Measurements from ENCODE around the gene TTC33. TPM values are rescaled to one million over a fixed set of nuclear protein-coding genes. Genes with fewer than 3 reads are reported as not detected.
"Not testable (repeated sequence)": the region's sequence is repeated elsewhere in the genome, so short reads cannot be mapped to it uniquely, and the experiment has no call there.

TTC33 gene
- total RNA-seq, 4 donors from 2014 or later, result 8.5 to 11.8 (median 9.6) TPM

DNA sequence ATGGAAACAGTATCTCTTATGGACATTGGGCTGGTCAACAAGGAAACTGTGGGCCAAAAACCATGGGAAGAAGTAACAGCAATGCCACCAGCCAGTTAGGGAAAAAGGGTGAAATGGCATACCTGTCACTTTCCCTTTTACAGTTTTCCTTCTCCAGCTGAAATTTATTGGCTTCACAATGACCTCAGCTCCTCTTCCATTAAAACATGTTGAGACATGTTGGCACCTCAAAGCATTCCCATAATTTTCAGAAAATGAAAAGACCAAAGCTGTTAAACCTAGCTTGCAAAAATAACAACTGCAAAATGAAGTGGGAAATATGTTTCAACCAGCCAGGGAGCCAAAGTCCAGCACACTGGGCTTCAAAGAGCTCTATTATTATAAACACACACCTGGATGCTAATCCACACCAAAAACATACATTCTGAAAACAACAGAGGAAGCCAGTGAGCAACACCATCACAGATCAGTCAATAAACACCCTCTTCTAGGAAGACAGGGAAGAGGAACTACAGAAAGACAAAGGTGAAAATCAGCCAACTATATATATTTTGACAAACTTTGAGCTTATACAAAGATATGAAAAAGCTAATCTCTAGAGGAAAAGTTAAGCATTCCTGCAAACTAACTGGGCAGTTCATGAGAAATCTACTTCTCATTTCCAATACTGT is 154.4 kb downstream of the TTC33 start:
- Histone ChIP-seq H3K9me3 (no peaks in the 10 kb centered on the region), H3K27me3 (no peaks in the 10 kb centered on the region), H3K36me3 (no peaks in the 10 kb centered on the region), H3K4me3 (no peak overlapping the region), H3K4me1 (no peaks in the 10 kb centered on the region), H3K27ac (no peak overlapping the region)
- TF ChIP-seq EP300 (IDR thresholded peaks at IDR 0.05) (no peak), POLR2AphosphoS5 (IDR thresholded peaks at IDR 0.05) (no peak), POLR2A (IDR thresholded peaks at IDR 0.05) (no peak)
- TF ChIP-seq, protein P1, sequence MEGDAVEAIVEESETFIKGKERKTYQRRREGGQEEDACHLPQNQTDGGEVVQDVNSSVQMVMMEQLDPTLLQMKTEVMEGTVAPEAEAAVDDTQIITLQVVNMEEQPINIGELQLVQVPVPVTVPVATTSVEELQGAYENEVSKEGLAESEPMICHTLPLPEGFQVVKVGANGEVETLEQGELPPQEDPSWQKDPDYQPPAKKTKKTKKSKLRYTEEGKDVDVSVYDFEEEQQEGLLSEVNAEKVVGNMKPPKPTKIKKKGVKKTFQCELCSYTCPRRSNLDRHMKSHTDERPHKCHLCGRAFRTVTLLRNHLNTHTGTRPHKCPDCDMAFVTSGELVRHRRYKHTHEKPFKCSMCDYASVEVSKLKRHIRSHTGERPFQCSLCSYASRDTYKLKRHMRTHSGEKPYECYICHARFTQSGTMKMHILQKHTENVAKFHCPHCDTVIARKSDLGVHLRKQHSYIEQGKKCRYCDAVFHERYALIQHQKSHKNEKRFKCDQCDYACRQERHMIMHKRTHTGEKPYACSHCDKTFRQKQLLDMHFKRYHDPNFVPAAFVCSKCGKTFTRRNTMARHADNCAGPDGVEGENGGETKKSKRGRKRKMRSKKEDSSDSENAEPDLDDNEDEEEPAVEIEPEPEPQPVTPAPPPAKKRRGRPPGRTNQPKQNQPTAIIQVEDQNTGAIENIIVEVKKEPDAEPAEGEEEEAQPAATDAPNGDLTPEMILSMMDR (IDR thresholded peaks at IDR 0.05), result no peak
- DNase-seq (ENCODE audit: low spot score in 2 of 2), result no peak

DNA sequence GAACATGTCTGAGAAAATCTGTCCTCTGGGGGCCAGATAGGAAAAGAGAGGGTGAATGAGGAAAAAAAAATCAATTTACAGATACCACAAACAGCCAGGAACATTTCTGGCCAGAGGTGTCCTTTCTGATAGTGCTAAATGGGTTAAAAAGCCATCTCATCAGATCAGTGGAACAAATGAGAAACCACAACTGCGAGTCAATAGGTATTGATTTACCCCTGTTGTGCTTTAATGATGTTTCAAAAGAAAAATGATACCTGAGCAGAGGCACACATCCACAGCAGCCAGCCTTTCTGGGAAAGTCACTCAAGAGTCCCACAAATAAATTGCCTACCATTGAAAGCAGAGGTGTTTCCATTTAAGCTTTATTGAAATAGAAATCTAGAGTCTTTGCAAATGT is 155.4 kb downstream of the TTC33 start:
- H3K9me3 ChIP-seq, result no peaks in the 10 kb centered on the region
- no peak for DNase-seq (ENCODE audit: low spot score in 2 of 2)
- TF ChIP-seq EP300 (IDR thresholded peaks at IDR 0.05) (no peak), POLR2A (IDR thresholded peaks at IDR 0.05) (no peak), POLR2AphosphoS5 (IDR thresholded peaks at IDR 0.05) (no peak)
- TF ChIP-seq, protein P1 (IDR thresholded peaks at IDR 0.05), result no peak
- H3K27ac ChIP-seq, result no peak overlapping the region
- no peaks in the 10 kb centered on the region for H3K4me1 ChIP-seq
- no peak overlapping the region for H3K4me3 ChIP-seq
- 96% methylated on average over 1 of the region's 1 CpG for WGBS
- H3K27me3 ChIP-seq, result no peaks in the 10 kb centered on the region
- H3K36me3 ChIP-seq, result no peaks in the 10 kb centered on the region

DNA sequence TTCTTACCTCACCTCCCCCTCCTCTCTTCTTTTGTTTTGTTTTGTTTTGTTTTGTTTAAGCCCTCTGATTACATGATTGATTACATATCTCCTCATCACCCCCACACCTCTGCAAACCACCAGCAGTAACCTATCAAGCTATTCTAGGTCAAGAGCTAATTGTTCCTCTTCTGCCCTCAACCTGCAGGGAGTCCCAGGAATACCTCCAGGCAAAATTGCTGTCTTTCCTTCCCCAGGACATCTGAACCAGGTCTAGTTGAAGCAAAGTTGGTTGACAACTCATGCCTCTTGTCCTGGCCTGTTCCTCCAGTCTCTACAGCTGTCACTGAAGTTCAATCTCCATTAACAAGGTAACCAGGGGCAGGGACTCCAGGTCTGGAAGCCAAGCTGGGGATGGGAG is 156.1 kb downstream of the TTC33 start:
- DNase-seq (ENCODE audit: low spot score in 2 of 2), result no peak
- Histone ChIP-seq H3K27me3 (no peaks in the 10 kb centered on the region), H3K27ac (no peak overlapping the region), H3K4me1 (no peaks in the 10 kb centered on the region), H3K9me3 (no peaks in the 10 kb centered on the region), H3K4me3 (no peak overlapping the region), H3K36me3 (no peaks in the 10 kb centered on the region)
- TF ChIP-seq POLR2AphosphoS5 (IDR thresholded peaks at IDR 0.05) (no peak), EP300 (IDR thresholded peaks at IDR 0.05) (no peak), POLR2A (IDR thresholded peaks at IDR 0.05) (no peak)
- TF ChIP-seq, protein P1 (IDR thresholded peaks at IDR 0.05), result no peak

DNA sequence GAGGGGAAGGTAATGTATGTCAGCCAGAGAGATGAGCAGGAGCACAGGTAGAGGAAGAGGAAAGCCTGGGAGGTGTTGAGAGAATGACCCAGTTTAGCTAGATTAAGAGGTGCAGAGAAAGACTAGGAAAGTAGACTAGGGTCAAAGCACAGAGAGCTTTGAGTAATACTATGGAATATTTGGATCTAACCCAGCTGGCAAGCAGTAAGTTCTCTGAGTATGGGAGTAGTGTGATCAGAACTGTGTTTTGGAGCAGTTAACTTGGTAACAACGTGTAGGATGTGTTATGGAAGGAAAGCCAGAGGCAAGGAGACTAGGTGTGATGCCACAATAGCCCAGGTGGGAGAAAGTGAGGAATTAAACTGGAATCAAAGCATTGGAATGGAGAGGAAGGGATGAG is 160.9 kb downstream of the TTC33 start:
- no peak for DNase-seq (ENCODE audit: low spot score in 2 of 2)
- no peak overlapping the region for H3K27ac ChIP-seq
- H3K4me1 ChIP-seq, result no peaks in the 10 kb centered on the region
- no peaks in the 10 kb centered on the region for H3K36me3 ChIP-seq
- no peaks in the 10 kb centered on the region for H3K9me3 ChIP-seq
- WGBS, result 34% methylated on average over 1 of the region's 1 CpG
- H3K27me3 ChIP-seq, result no peaks in the 10 kb centered on the region
- TF ChIP-seq POLR2A (IDR thresholded peaks at IDR 0.05) (no peak), EP300 (IDR thresholded peaks at IDR 0.05) (no peak), POLR2AphosphoS5 (IDR thresholded peaks at IDR 0.05) (no peak)
- TF ChIP-seq, protein P1 (IDR thresholded peaks at IDR 0.05), result no peak
- no peak overlapping the region for H3K4me3 ChIP-seq

DNA sequence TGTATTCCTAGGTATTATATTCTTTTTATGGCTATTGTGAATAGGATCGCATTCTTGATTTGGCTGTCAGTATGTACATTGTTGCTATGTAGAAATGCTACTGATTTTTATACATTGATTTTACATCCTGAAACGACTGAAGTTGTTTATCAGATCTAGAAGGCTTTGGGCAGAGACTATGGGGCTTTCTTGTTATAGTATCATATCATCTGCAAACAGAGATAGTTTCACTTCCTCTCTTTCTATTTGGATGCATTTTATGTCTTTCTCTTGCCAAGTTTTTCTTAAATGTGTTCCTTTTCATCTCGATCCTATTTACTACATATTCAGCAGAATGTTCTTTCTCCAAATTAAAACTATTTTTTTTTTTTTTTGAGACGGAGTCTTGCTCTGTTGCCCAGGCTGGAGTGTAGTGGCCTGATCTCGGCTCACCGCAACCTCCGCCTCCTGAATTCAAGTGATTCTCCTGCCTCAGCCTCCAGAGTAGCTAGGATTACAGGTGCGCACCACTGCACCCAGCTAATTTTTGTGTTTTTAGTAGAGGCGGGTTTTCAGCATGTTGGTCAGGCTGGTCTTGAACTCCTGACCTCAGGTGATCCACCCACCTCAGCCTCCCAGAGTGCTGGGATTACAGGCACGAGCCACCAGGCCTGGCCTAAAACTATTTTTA is 163.9 kb downstream of the TTC33 start:
- H3K4me3 ChIP-seq; H3K36me3 ChIP-seq; H3K4me1 ChIP-seq; H3K27me3 ChIP-seq; DNase-seq (ENCODE audit: low spot score in 2 of 2); H3K9me3 ChIP-seq; H3K27ac ChIP-seq: not testable (repeated sequence)
- 79% methylated on average over 10 of the region's 10 CpGs for WGBS

Measured in suprapubic skin (tissue), 4 donors.